Activated CD8-positive, alpha-beta T cell treated with anti-CD3 and anti-CD28 coated beads for 36 hours (primary cell): ENCODE data around the gene STXBP2. TPM values are rescaled to one million over a fixed set of nuclear protein-coding genes. Genes with fewer than 3 reads are reported as not detected.
A peak's percentile ranks its signal among the peaks of the same experiment; 100 is the strongest.

Experiments
- ATAC-seq: fragments of 200-7000 bp; cut with Tn5 transposase; one replicate; pipeline ENCODE4 v1.10.0; 2021; ENCODE audit warnings: mild to moderate bottlenecking, moderate library complexity
- CTCF ChIA-PET: fragments of 350-600 bp; sonication (Branson Sonifier 250); formaldehyde crosslinking; loops from one replicate; lab custom pipeline; 2021; ENCODE audit warnings: antibody characterized with exemption; lab: Charles Lee
- POLR2A ChIA-PET: fragments of 350-600 bp; sonication (Branson Sonifier 250); formaldehyde crosslinking; loops from one replicate; lab custom pipeline; 2021; ENCODE audit warnings: antibody characterized with exemption; lab: Charles Lee
- DNase-seq: peaks from one replicate; pipeline ENCODE4 v3.0.0-alpha.2; 2020
- H3K27ac Mint-ChIP-seq: one replicate; pipeline ENCODE4 v1.8.0; 2021; ENCODE audit warnings: mild to moderate bottlenecking, mixed read lengths
- H3K27me3 Mint-ChIP-seq: one replicate; pipeline ENCODE4 v1.8.0; 2021; ENCODE audit warnings: mixed read lengths
- H3K36me3 Mint-ChIP-seq: one replicate; pipeline ENCODE4 v1.8.0; 2021; ENCODE audit warnings: low read depth, mixed read lengths
- H3K4me1 Mint-ChIP-seq: one replicate; pipeline ENCODE4 v1.8.0; 2021; ENCODE audit warnings: low read depth, mixed read lengths
- H3K4me3 Mint-ChIP-seq: one replicate; pipeline ENCODE4 v1.8.0; 2021; ENCODE audit warnings: mild to moderate bottlenecking, moderate library complexity, mixed read lengths
- H3K9me3 Mint-ChIP-seq: one replicate; pipeline ENCODE4 v1.8.0; 2021; ENCODE audit warnings: mixed read lengths
- intact Hi-C: fragments of 100-400 bp; cut with micrococcal nuclease; formaldehyde crosslinking; loops from one replicate; pipeline ENCODE4 v1.10.0; 2022
- total RNA-seq, 2 experiments: library from RNA; stranded (reverse); gene quantifications; one replicate each; pipeline ENCODE4 v1.2.3, GENCODE V29; 2021
- TF ChIP-seq, protein P1 (sequence below): fragments of 200-600 bp; IDR thresholded peaks from one replicate; pipeline ENCODE4 v1.8.0; 2022; ENCODE audit warnings: antibody characterized with exemption, mild to moderate bottlenecking

STXBP2 gene
- total RNA-seq, 2 experiments from 2014 or later: 96.4 to 99.2 TPM

DNA sequence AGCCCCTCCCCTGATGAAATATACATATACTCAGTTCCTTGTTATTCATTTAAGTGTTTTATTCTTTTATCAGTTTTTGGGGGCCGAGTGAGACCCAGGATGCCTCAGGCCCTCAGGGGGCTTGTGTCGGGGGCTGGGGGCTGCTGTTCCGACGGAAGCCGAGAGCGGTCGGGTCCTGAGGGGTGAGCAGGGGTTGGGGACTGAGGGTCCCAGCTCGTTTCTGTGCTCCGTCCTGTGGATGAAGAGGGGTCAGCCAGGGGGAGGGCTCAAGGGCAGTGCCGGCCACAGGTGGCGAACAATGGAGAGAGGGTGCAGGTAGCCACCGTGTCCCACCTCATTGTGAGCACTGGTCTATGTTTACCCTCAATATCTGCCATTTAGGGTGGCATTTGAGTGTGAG, 5.3 kb upstream of the STXBP2 start:
- ChIA-PET CTCF (interaction anchor here (3.2 to 4.0 kb wide), 2 partner anchors 49 to 63 kb away, joined by 17 to 18 read pairs; partner anchors contain the start of gene TRAPPC5), POLR2A (interaction anchor here (1.7 kb wide), 1 partner anchor 13 kb away, joined by 3 read pairs; no protein-coding TSS in a partner anchor)
- no peak for ATAC-seq
- Mint-ChIP-seq H3K36me3 (peaks cover 4% of the 10 kb centered on the region), H3K27me3 (no peaks in the 10 kb centered on the region), H3K27ac (no peak overlapping the region), H3K4me1 (peaks cover 42% of the 10 kb centered on the region), H3K9me3 (no peaks in the 10 kb centered on the region), H3K4me3 (peak overlapping the region; percentile 34)
- no peak for DNase-seq
- TF ChIP-seq, protein P1, sequence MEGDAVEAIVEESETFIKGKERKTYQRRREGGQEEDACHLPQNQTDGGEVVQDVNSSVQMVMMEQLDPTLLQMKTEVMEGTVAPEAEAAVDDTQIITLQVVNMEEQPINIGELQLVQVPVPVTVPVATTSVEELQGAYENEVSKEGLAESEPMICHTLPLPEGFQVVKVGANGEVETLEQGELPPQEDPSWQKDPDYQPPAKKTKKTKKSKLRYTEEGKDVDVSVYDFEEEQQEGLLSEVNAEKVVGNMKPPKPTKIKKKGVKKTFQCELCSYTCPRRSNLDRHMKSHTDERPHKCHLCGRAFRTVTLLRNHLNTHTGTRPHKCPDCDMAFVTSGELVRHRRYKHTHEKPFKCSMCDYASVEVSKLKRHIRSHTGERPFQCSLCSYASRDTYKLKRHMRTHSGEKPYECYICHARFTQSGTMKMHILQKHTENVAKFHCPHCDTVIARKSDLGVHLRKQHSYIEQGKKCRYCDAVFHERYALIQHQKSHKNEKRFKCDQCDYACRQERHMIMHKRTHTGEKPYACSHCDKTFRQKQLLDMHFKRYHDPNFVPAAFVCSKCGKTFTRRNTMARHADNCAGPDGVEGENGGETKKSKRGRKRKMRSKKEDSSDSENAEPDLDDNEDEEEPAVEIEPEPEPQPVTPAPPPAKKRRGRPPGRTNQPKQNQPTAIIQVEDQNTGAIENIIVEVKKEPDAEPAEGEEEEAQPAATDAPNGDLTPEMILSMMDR: no peak
- intact Hi-C loops: no loop called here

DNA sequence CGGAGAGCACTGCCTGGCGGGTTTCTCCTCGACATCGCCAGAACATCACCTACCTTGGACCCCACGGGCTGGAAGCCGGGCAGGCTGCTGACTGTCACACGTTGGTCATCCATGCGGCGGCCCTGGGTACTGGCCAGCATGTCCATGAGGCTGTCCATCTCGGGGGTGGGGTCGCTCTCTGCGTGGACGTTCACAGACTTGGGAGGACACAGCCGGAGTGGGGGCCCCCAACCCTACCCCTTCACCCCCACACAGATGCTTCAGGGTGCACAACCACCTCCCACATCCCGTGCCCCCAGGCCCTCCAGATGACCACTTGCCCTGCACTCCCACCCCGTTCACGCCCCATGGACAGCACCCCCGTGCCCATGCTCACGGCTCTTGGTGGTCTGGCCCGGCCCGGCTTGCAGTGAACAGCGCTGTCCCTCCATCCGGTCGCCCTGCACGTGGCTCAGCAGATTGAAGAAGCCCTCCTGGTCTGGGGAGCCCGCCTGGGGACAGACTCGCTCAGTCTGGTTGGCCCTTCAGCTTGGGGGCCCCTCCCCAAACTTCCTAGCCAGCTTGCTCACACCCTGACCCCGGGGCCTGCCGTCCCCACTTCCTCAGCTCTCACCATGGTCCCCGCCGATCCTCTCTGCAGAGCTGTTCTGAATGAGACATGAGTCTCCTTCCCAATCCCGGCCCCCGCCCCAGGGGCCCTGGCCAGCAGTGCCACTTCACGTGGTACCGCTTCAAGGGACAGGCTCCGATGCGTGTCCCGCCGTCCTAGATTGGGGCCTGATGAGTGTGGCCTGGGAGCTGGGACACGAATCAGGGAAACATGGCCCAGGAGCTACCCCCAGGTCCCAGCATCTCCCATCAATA, 4.3 kb upstream of the STXBP2 start:
- ATAC-seq (no peak), DNase-seq (no peak)
- Mint-ChIP-seq H3K4me1 (peaks cover 39% of the 10 kb centered on the region), H3K9me3 (no peaks in the 10 kb centered on the region), H3K36me3 (peaks cover 1% of the 10 kb centered on the region), H3K27me3 (no peaks in the 10 kb centered on the region), H3K27ac (no peak overlapping the region), H3K4me3 (no peak overlapping the region)
- POLR2A ChIA-PET: interaction anchor here (0.5 to 1.4 kb wide), 3 partner anchors 10 to 363 kb away, joined by 3 to 4 read pairs (median 3); no protein-coding TSS in a partner anchor
- TF ChIP-seq, protein P1: no peak
- intact Hi-C loops: no loop called here
- CTCF ChIA-PET: interaction anchor here (0.8 kb wide), 1 partner anchor 20 kb away, joined by 3 read pairs; no protein-coding TSS in a partner anchor

DNA sequence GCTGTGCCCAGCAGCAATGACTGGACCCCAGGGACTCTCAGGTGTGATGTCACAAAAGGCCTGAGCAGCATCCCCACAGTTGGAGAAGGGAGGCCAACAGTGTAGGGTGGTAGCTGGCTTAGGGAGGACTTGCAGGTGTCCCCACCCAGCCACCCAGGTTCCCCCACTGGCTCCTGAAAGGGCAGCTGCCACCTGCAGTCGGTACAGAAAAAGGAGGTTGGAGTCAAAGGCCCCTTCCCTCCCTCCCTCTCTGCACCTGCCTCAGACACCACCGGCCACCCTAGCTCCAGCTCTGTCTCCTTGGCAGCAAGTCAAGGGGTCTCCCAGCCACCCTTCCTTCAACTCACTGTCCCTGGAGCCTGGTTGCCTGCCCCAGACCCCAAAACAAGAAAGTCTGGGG, 3.2 kb upstream of the STXBP2 start, which contains the start of gene PCP2:
TSS of gene PCP2 (minus strand) at position 22 of the 400 bp plus-strand sequence. CDS start 262 bp downstream, outside the sequence.
- CTCF ChIA-PET: interaction anchor here (0.8 to 1.3 kb wide), 2 partner anchors 19 to 65 kb away, joined by 3 read pairs; no protein-coding TSS in a partner anchor
- H3K4me1 Mint-ChIP-seq: peaks cover 33% of the 10 kb centered on the region
- ATAC-seq (no peak), DNase-seq (no peak)
- POLR2A ChIA-PET: interaction anchor here (1.2 to 2.9 kb wide), 3 partner anchors 11 to 16 kb away, joined by 3 to 10 read pairs (median 4); no protein-coding TSS in a partner anchor
- no peak within 1 kb of the TSS for H3K27ac Mint-ChIP-seq
- H3K36me3 Mint-ChIP-seq: peaks cover 3% of the 10 kb centered on the region
- no peaks in the 10 kb centered on the region for H3K9me3 Mint-ChIP-seq
- TF ChIP-seq, protein P1: no peak
- H3K27me3 Mint-ChIP-seq: no peaks in the 10 kb centered on the region
- intact Hi-C loops: no loop called here
- no peak within 1 kb of the TSS for H3K4me3 Mint-ChIP-seq

DNA sequence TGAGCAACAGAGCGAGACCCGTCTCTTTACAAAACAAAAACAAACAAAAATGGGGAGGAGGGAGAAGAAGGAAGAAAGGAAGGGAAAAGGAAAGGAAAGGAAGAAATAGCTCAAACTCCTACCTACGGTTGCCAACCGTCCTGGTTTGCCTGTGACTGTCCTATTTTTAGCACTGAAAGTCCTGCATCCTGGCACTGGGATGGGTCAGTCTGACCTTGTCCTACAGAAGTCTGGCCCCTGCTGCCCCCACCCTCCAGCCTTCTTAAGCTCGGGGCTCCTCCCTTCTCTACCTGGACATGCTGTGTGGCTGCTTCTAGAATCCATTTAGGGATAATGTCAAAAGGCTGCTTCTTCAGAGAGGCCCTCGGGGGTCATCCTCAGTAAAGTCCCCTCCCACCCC, 1.2 kb upstream of the STXBP2 start:
- intact Hi-C loops: no loop called here
- CTCF ChIA-PET: interaction anchor here (1.2 to 2.1 kb wide), 3 partner anchors 17 to 67 kb away, joined by 4 to 5 read pairs (median 5); partner anchors contain the start of gene TRAPPC5
- H3K27ac Mint-ChIP-seq: peak overlapping the region; percentile 88
- POLR2A ChIA-PET: interaction anchor here (0.7 to 2.9 kb wide), 2 partner anchors 18 to 26 kb away, joined by 3 to 10 read pairs; no protein-coding TSS in a partner anchor
- H3K36me3 Mint-ChIP-seq: peaks cover 12% of the 10 kb centered on the region
- peak overlapping the region; percentile 81 for H3K4me3 Mint-ChIP-seq
- no peak for ATAC-seq
- TF ChIP-seq, protein P1: no peak
- DNase-seq: no peak
- H3K9me3 Mint-ChIP-seq: peaks cover 6% of the 10 kb centered on the region
- H3K4me1 Mint-ChIP-seq: peaks cover 31% of the 10 kb centered on the region
- H3K27me3 Mint-ChIP-seq: no peaks in the 10 kb centered on the region
